ENCODE results near the gene TSEN34.
"Not testable (repeated sequence)": the region's sequence is repeated elsewhere in the genome, so short reads cannot be mapped to it uniquely, and the experiment has no call there.

Gene TSEN34

GRCh38 chr19:54173359-54173699 lies 17.8 kb upstream of the TSEN34 start:
- Histone ChIP-seq H3K79me2 (ENCODE audit: control insufficient read depth, insufficient read depth, low read length, unreplicated experiment) (no peaks in the 10 kb centered on the region), H3K4me1 (ENCODE audit: control insufficient read depth, insufficient read depth, low read length, unreplicated experiment) (peaks cover 3% of the 10 kb centered on the region), H3K4me3 (ENCODE audit: low read depth, low read length) (no peak overlapping the region), H3K27me3 (ENCODE audit: insufficient read depth, low read length) (no peaks in the 10 kb centered on the region), H2AFZ (ENCODE audit: low read length, unreplicated experiment) (no peak overlapping the region), H3K27ac (ENCODE audit: low read depth, low read length) (no peak overlapping the region), H3K36me3 (ENCODE audit: insufficient read depth, low read length) (no peaks in the 10 kb centered on the region)

GRCh38 chr19:54173951-54174834 lies 16.9 kb upstream of the TSEN34 start:
- Histone ChIP-seq H3K79me2 (ENCODE audit: control insufficient read depth, insufficient read depth, low read length, unreplicated experiment) (no peaks in the 10 kb centered on the region), H3K4me1 (ENCODE audit: control insufficient read depth, insufficient read depth, low read length, unreplicated experiment) (peaks cover 3% of the 10 kb centered on the region), H3K27ac (ENCODE audit: low read depth, low read length) (no peak overlapping the region), H3K36me3 (ENCODE audit: insufficient read depth, low read length) (no peaks in the 10 kb centered on the region), H3K27me3 (ENCODE audit: insufficient read depth, low read length) (no peaks in the 10 kb centered on the region), H3K4me3 (ENCODE audit: low read depth, low read length) (no peak overlapping the region), H2AFZ (ENCODE audit: low read length, unreplicated experiment) (no peak overlapping the region)

GRCh38 chr19:54178581-54179261 lies 12.4 kb upstream of the TSEN34 start:
- Histone ChIP-seq H2AFZ (ENCODE audit: low read length, unreplicated experiment) (no peak overlapping the region), H3K4me3 (ENCODE audit: low read depth, low read length) (no peak overlapping the region), H3K4me1 (ENCODE audit: control insufficient read depth, insufficient read depth, low read length, unreplicated experiment) (no peaks in the 10 kb centered on the region), H3K27ac (ENCODE audit: low read depth, low read length) (no peak overlapping the region), H3K79me2 (ENCODE audit: control insufficient read depth, insufficient read depth, low read length, unreplicated experiment) (no peaks in the 10 kb centered on the region), H3K36me3 (ENCODE audit: insufficient read depth, low read length) (0 out of 2 replicates have a peak, but pooled peaks cover 5% of the 10 kb centered on the region), H3K27me3 (ENCODE audit: insufficient read depth, low read length) (no peaks in the 10 kb centered on the region)

- Histone ChIP-seq H3K4me3 (ENCODE audit: low read depth, low read length) (no peak overlapping the region), H3K27ac (ENCODE audit: low read depth, low read length) (no peak overlapping the region)
Observed at GRCh38 chr19:54179262-54179852, 11.8 kb upstream of the TSEN34 start.

GRCh38 chr19:54179921-54180461 lies 11.1 kb upstream of the TSEN34 start:
- H3K79me2 ChIP-seq (ENCODE audit: control insufficient read depth, insufficient read depth, low read length, unreplicated experiment): no peaks in the 10 kb centered on the region
- no peak overlapping the region for H2AFZ ChIP-seq (ENCODE audit: low read length, unreplicated experiment)
- H3K27ac ChIP-seq (ENCODE audit: low read depth, low read length): no peak overlapping the region
- H3K36me3 ChIP-seq (ENCODE audit: insufficient read depth, low read length): 0 out of 2 replicates have a peak, but pooled peaks cover 5% of the 10 kb centered on the region
- H3K27me3 ChIP-seq (ENCODE audit: insufficient read depth, low read length): no peaks in the 10 kb centered on the region
- no peak overlapping the region for H3K4me3 ChIP-seq (ENCODE audit: low read depth, low read length)
- no peaks in the 10 kb centered on the region for H3K4me1 ChIP-seq (ENCODE audit: control insufficient read depth, insufficient read depth, low read length, unreplicated experiment)

More at GRCh38 chr19:54179262-54179852, 11.8 kb upstream of the TSEN34 start:
- H3K36me3 ChIP-seq (ENCODE audit: insufficient read depth, low read length): 0 out of 2 replicates have a peak, but pooled peaks cover 5% of the 10 kb centered on the region
- no peaks in the 10 kb centered on the region for H3K27me3 ChIP-seq (ENCODE audit: insufficient read depth, low read length)
- no peaks in the 10 kb centered on the region for H3K4me1 ChIP-seq (ENCODE audit: control insufficient read depth, insufficient read depth, low read length, unreplicated experiment)
- H3K79me2 ChIP-seq (ENCODE audit: control insufficient read depth, insufficient read depth, low read length, unreplicated experiment): no peaks in the 10 kb centered on the region
- no peak overlapping the region for H2AFZ ChIP-seq (ENCODE audit: low read length, unreplicated experiment)

GRCh38 chr19:54180691-54181091 lies 10.4 kb upstream of the TSEN34 start:
- Histone ChIP-seq H3K79me2 (ENCODE audit: control insufficient read depth, insufficient read depth, low read length, unreplicated experiment) (no peaks in the 10 kb centered on the region), H3K36me3 (ENCODE audit: insufficient read depth, low read length) (0 out of 2 replicates have a peak, but pooled peaks cover 5% of the 10 kb centered on the region), H3K27ac (ENCODE audit: low read depth, low read length) (no peak overlapping the region), H2AFZ (ENCODE audit: low read length, unreplicated experiment) (no peak overlapping the region), H3K4me3 (ENCODE audit: low read depth, low read length) (no peak overlapping the region), H3K27me3 (ENCODE audit: insufficient read depth, low read length) (no peaks in the 10 kb centered on the region), H3K4me1 (ENCODE audit: control insufficient read depth, insufficient read depth, low read length, unreplicated experiment) (no peaks in the 10 kb centered on the region)

GRCh38 chr19:54181894-54182293 lies 9.2 kb upstream of the TSEN34 start:
- H3K27me3 ChIP-seq (ENCODE audit: insufficient read depth, low read length); H3K36me3 ChIP-seq (ENCODE audit: insufficient read depth, low read length); H3K79me2 ChIP-seq (ENCODE audit: control insufficient read depth, insufficient read depth, low read length, unreplicated experiment); H2AFZ ChIP-seq (ENCODE audit: low read length, unreplicated experiment); H3K4me3 ChIP-seq (ENCODE audit: low read depth, low read length); H3K27ac ChIP-seq (ENCODE audit: low read depth, low read length); H3K4me1 ChIP-seq (ENCODE audit: control insufficient read depth, insufficient read depth, low read length, unreplicated experiment): not testable (repeated sequence)

- Histone ChIP-seq H3K4me3 (ENCODE audit: low read depth, low read length) (no peak overlapping the region), H2AFZ (ENCODE audit: low read length, unreplicated experiment) (no peak overlapping the region), H3K79me2 (ENCODE audit: control insufficient read depth, insufficient read depth, low read length, unreplicated experiment) (peaks cover 20% of the 10 kb centered on the region), H3K4me1 (ENCODE audit: control insufficient read depth, insufficient read depth, low read length, unreplicated experiment) (no peaks in the 10 kb centered on the region), H3K27me3 (ENCODE audit: insufficient read depth, low read length) (no peaks in the 10 kb centered on the region), H3K27ac (ENCODE audit: low read depth, low read length) (no peak overlapping the region), H3K36me3 (ENCODE audit: insufficient read depth, low read length) (0 out of 2 replicates have a peak, but pooled peaks cover 5% of the 10 kb centered on the region)
Observed at GRCh38 chr19:54183431-54183830, 7.7 kb upstream of the TSEN34 start.

- H2AFZ ChIP-seq (ENCODE audit: low read length, unreplicated experiment): no peak overlapping the region
- H3K4me1 ChIP-seq (ENCODE audit: control insufficient read depth, insufficient read depth, low read length, unreplicated experiment): no peaks in the 10 kb centered on the region
- no peak overlapping the region for H3K4me3 ChIP-seq (ENCODE audit: low read depth, low read length)
Observed at GRCh38 chr19:54186351-54186750, 4.8 kb upstream of the TSEN34 start.

GRCh38 chr19:54186934-54187381 lies 4.2 kb upstream of the TSEN34 start:
- Histone ChIP-seq H3K4me3 (ENCODE audit: low read depth, low read length) (no peak overlapping the region), H3K4me1 (ENCODE audit: control insufficient read depth, insufficient read depth, low read length, unreplicated experiment) (peaks cover under 1% of the 10 kb centered on the region), H2AFZ (ENCODE audit: low read length, unreplicated experiment) (no peak overlapping the region), H3K27ac (ENCODE audit: low read depth, low read length) (no peak overlapping the region), H3K27me3 (ENCODE audit: insufficient read depth, low read length) (no peaks in the 10 kb centered on the region), H3K36me3 (ENCODE audit: insufficient read depth, low read length) (0 out of 2 replicates have a peak, but pooled peaks cover 5% of the 10 kb centered on the region), H3K79me2 (ENCODE audit: control insufficient read depth, insufficient read depth, low read length, unreplicated experiment) (peaks cover 31% of the 10 kb centered on the region)

More at GRCh38 chr19:54186351-54186750, 4.8 kb upstream of the TSEN34 start:
- H3K27ac ChIP-seq (ENCODE audit: low read depth, low read length): no peak overlapping the region
- 0 out of 2 replicates have a peak, but pooled peaks cover 5% of the 10 kb centered on the region for H3K36me3 ChIP-seq (ENCODE audit: insufficient read depth, low read length)
- no peaks in the 10 kb centered on the region for H3K27me3 ChIP-seq (ENCODE audit: insufficient read depth, low read length)
- H3K79me2 ChIP-seq (ENCODE audit: control insufficient read depth, insufficient read depth, low read length, unreplicated experiment): peaks cover 26% of the 10 kb centered on the region

Data from ACC112 (cell line).